HG03439 (cell line): ENCODE data around the gene CPB1.
"Not testable (repeated sequence)": the region's sequence is repeated elsewhere in the genome, so short reads cannot be mapped to it uniquely, and the experiment has no call there.

ENCODE experiments used
- ATAC-seq: cut with Tn5 transposase; IDR thresholded peaks from one replicate; pipeline ENCODE4 v1.9.1; 2021; ENCODE audit warnings: mild to moderate bottlenecking, moderate library complexity; ENCODE audit not compliant: unreplicated experiment

CPB1 gene

DNA sequence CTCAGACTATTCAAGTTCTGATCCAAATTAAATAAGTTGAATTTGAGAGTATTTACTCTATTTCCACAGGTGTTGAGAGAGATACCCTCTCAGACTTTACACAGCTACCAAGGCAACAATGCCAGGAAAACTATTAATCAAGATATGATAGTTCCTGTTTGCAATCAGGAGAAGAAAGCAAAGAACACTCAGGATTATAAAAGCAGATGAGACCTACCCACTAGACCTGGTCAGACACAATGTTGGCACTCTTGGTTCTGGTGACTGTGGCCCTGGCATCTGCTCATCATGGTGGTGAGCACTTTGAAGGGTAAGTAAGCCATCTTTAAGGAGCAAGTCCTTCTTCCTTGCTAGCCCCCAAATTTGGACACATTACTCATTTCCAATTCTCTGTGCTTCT, at the start of gene CPB1:
CPB1 (plus strand) TSS at position 227 of the 400 bp plus-strand sequence; CDS start at position 240, 13 bp downstream.
- no peak for ATAC-seq

DNA sequence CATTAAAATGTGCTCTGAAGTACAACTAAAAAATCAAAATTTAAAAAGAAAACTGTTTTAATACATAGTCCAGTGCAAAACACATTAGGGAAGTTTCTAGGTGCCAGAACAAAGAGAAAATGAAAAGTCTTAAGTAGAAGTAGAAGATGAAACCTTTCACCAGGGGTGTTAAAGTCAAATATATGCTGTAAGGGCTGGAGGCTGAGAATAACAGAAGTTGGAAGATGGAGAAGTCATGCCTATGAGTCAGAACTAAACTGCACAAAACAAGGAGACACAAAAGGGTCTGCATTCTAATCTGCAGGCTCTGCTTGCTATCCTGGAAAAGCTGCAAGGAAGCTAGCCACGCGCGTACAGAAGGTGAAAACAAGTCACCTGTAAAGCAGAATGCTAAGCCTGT, 48.7 kb upstream of the CPB1 start:
- no peak for ATAC-seq

DNA sequence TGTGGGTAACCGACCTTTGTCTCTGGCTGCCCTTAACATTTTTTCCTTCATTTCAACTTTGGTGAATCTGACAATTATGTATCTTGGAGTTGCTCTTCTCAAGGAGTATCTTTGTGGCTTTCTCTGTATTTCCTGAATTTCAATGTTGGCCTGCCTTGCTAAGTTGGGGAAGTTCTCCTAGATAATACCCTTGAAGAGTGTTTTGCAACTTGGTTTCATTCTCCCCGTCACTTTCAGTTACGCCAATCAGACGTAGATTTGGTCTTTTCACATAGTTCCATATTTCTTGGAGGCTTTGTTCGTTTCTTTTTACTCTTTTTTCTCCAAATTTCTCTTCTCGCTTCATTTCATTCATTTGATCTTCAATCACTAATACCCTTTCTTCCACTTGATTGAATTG, 42.6 kb upstream of the CPB1 start:
- ATAC-seq: not testable (repeated sequence)

DNA sequence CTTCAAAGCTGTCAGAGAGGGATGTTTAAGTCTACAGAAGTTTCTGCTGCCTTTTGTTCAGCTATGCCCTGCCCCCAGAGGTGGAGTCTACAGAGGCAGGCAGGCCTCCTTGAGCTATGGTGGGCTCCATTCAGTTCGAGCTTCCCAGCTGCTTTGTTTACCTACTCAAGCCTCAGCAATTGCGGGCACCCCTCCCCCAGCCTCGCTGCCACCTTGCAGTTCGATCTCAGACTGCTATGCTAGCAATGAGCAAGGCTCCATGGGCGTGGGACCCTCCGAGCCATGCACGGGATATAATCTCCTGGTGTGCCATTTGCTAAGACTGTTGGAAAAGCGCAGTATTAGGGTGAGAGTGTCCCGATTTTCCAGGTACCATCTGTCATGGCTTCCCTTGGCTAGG, 41.5 kb upstream of the CPB1 start:
- not testable (repeated sequence) for ATAC-seq

DNA sequence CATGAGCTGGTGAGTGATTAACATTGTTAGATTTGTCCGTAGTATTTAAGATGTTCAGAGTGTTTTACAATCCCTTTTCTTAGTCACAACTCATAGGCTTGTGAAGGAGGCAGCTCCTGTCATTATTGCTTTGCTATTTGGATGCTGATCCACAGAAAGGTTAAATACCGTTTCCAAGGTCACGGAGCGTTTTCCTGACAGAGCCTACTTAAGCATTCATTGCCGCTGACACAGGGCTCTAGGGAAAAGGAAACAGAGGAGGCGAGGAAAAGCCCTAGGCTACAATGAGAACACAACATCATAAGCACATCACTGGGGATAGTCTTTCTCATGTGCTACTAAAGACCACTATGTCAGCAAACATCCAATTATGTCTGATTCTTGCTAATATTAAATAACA, 38.5 kb upstream of the CPB1 start:
- no peak for ATAC-seq

DNA sequence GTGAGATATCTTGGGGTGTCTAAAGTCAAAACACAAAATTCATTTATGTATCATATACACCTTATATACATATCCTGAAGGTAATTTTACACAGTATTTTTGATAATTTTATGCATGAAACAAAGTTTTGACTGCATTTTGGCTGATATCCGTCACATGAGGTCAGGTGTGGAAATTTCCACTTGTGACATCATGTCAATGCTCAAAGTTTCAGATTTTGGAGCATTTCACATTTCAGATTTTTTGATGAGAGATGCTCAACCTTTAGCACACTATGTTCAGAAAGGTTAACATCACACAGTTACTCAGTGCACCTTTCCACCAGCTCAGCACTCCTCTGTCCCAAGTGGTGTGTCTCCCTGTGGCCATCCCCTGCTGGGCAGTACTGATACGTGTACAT, 37.7 kb upstream of the CPB1 start:
- no peak for ATAC-seq

DNA sequence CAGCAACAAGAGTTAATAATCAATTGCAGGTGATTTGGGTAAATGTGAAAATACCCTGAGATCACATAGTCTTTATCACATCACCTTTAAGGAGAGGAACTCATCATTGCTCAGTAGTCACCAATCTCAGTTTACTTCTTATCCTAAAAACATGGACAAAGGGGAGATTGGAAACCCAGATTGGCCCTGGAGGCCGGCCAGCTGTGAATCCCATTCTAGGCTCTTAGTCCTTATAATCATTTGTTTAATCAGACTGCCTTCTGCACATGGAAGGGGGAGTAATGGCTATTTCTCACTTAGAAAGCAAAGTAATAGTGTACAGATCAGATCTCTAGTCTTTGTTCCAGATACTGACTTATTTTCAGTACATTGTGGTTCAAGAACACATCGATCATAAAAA, 37.2 kb upstream of the CPB1 start:
- ATAC-seq: no peak

DNA sequence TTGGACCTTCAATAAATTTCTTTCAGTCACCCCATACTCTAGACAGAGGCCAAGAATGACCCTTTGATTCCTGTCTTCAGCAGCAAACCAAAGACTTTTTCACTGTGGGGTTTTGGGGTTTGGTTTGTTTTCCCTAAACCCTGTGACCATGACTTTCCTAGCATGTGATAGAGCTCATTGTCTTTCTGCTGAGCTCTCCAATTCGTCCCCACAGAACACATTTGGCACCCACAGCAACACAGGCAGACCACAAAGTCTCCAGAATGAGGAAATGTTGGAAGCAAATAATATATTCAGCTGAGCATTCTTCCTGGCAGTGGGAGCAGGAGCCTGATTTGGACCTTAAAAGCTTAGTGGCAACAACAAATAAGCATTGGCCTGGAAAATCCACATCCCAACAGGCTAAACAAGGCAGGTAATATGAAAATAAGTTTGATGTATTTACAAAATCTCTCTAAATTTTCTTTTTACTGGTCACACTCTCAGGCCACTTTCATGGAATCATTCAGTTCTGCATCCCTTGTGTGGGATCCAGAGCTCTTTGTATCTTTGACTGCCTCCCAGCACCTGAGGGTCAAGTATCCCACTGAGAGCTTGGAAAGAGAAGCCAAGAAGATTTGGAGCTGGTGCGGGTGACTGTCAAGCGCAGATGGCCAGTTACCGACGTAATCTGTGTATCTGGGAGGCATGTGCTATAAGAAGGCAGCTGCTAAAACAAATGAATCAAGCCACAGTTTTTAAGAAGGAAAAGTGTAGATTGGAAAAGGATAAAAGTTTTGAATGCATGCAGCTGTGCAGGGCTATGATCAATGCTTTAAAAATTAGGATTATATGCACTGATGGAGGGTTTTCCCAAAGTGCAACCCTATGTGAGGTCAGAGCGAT, 36.5 kb upstream of the CPB1 start:
- ATAC-seq: no peak

DNA sequence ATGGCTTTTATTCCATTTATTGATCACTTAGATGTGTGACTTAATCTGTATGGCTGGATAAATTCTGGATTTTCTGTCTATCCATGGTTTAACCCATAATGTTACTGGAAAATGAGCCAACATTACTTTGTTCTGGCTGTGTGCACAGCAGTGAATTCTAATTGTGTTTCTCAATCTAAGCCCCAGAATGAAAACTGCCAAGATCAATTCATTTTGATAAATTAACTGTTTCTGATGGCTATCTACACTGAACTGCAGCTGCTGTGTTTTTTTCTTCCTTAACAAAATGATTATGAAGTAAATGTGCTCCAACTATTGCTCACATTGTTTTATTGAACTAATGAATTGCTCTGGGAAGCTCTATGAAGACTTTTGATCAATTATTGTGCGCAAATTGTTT, 35.7 kb upstream of the CPB1 start:
- no peak for ATAC-seq

DNA sequence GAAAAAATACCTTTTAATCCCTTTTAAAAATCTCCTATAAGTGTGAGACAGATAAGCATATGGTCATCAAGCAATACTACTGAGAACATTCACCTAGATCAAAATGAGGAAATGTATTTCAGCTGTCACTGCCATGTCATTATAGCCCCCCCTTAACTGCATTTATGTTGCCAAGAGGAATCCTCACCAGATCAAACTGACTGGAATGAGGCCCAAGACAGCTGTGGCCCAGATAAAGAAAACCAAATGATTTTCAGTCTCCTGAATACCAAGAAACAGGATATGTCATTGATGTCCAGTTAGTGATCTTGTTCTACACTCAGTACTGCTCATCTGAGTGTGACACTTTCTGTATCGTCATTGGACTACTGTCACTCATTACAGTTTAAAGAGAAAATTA, 35.1 kb upstream of the CPB1 start:
- ATAC-seq: no peak

DNA sequence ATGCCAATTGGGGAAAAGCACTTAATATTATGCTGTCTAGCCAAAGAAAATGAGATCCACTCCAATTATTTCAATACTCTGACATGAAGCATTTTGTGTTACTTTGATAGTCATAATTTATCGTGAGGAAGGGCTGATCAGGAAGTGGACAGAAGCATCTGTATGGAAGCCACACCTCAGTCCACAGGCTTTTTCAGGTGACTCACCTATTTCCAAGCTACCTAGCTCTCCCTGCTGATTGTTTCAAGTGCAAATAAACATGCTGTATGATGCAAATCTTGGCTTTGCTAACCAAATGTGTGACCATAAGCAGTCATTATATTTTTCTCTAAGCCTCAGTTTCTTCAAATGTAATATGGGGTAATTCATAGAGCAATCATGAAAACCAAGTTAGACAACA, 30.8 kb upstream of the CPB1 start:
- no peak for ATAC-seq

DNA sequence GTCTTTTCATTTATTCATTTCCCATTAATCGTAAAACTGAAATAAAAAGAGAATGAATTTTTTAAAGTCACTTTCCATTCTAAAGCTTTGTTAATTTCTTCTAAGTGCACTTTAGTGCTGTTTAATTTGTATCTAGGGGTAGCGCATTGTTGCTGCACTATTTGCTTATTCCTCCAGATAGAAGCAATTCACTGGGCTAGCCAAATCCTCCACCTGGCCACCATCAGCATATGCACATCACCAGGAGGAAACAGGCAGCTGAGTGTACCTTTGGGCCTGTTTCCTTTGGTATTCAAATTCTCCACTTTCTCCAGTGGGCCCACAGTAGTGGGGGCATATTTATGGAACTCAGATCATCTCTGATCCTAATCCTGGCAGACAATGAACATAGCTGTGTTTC, 29.8 kb upstream of the CPB1 start:
- no peak for ATAC-seq

DNA sequence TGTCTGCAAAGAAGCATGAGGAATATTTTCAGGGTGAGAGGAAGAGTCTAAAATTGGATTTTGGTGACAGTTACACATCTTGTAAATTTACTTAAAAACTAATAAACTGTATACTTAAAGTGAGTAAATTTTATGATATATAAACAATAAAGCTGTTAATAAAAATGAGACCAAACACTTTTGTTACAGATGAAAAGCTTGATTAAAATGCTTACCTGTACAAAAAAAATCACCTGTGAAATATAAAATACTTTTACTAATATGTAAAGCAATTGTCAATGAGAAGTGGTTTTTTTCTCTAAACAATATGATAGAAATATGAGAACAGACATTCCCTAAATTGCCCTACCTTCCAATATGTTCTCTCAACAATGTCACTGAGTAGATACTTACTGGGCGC, 27.2 kb upstream of the CPB1 start:
- ATAC-seq: no peak

DNA sequence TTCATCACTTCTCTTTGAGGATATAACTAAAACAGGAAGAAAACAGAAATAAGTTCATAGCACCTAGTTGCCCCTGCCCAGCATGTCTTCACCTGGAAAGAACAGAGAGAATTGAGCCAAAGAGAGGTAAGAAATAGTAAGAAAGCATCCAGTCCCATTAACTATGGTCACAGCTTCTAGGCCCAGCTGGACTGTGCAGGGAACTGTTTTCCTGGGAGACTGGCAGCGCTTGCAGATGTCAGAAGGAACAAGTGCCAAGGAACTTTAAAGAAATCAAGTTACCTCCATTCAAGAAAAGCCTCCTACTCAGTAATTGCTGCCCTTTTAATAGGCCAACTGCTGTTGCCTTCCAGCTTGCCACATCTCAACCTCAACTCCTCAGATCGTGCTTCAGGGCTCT, 17.8 kb upstream of the CPB1 start:
- no peak for ATAC-seq

DNA sequence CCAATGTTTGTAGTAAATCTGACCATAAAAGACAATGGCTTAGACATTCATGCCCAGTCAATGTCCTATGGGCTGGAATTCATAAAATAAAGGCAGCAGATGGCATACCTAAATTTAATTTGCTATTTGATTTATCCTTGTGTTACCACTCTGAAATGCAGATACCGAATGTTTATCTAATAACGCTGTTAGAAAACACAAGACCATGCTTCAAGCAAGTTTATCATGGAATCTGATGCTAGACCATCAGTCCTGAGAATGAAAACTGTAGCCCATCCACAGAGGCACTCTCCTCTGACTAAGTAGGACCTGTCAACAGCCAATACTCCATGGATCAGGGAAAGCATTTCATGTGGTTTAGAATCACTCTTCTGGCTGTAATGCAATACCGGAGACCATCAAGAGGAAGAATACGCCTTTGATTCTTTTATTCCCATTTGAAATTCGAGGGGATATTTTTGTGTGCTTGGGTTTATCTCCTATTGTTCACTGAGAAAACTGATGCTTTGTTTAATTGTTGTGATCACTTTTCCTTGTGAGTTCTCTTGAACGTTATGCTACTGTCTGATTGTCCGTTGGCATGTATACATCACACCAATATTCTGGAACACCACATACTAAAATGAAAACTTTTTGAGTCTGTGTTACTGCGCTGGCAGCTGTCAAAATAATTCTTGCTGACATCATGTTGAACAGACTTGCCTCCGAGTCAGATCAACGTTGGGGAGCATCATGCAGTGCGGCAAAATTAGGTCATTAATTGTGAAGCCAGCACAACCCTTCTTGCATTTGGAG, 12.1 kb upstream of the CPB1 start:
- no peak for ATAC-seq

DNA sequence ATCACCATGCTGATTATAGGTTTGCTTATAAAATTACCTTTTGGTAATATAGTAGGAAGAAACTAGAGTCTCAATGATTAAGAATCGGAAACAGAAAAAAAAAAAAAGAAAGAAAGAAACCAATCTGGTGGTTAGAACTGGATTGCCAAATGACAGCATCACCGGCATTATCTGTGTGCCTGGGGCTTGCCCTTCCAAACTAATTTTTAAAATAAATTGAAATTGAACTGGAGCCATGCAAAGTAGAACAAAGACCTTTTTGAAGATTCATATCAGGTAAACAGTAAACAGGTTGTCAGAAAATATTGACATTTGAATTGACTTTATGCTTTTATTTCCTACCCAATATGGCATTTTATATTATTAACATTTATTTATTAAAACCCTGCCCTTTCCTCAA, 11.2 kb upstream of the CPB1 start:
- no peak for ATAC-seq

DNA sequence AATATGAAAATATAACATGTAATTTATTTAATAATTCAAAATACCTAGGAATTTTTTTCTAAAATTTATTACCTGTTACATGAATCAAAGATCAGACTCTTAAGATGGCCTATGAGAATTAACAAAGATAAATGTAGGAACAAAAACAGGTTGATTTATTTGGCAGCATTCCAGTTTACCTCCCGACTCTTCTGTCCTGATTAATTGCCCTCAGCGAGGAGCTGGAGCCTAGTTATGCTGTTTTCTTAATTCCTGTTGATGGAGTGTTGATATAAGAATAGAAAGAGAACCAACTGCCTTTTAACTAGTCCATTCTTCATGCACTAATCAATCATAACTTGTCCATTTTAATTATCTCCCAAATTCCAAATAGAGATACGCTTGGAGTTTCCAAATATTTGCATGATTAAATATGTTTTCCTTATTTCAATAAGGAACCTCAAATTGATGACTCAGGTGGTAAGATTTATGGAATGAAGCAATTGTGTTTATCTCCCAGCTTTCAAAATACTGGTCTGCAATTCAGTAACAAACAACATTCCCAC, 10.6 kb upstream of the CPB1 start:
- ATAC-seq: no peak

DNA sequence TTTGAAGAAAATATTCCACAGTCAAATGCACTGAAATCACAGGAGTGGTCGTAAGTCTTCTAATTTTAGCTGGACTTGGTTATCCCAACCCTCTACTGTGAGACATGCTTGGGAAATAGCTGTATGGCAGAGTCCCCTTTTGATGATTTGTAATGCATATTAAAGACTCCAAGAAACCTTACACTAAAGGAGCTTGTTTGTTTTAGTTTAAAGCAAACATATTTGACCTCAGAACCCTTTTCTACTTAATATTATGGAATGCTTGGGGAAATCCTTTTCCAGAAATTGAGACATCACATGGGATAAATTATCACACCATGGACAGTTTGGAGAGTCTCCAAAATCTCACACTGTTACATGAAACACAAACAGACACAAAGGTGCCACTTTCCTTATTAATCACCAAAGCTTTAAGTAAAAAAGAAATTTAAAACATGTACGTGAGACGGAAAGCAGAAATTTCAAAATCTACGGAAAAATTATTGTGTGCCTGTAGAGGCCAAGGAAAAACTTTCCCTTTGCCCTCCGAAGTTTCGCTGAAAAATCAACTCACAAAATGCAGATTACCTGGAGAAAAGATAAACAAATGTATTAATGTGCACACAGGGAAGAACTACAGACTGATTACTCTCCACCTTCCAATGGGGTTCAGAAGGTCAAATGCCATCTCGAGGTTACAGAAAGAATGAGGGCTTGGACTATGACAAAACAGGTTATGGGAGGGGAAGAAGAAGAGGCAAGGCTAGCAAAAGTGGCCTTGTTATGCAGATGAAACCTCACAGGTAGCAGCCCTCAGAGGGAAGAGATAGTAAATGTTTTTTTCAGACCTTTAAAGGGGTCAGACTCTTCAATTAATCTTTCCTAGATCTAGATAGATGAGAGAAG, 7.0 kb upstream of the CPB1 start:
- ATAC-seq: no peak

DNA sequence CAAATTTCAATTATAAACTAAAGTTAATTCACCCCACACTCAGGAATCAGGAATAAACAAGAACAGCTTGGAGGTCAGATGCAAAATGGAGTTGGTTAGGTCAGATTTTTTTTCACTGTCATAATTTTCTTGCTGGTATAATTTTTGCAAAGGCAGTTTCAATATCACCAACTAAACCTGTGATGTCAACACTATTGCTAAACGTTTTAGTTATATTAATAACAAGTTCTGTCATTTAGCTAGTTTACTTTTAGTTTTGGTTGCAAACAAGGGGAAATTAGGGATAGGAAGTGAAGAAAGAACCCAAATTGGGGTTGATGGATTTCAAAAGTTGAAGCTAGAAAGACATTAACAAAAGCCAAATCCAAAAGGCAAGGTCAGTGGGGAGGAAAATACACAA, 4.6 kb upstream of the CPB1 start:
- ATAC-seq: no peak

DNA sequence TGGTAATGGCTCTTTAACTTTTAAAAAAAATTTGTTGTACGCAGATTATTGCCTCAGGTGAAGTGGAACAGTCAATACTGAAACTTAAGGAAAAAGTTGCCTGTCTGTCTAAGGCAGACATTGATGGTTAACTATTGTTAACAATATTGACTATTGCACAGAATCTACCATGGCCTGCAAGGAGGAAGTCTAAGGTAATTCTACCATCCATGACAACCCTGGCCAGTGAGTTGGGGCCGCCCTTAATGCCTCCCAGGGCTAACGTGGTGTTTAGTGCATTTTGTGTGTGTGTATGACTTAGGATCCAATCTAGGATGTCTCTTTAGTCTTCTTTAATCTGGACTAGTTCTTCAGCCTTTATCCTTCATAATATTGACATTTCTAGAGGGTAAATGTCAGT, 2.1 kb upstream of the CPB1 start:
- no peak for ATAC-seq

DNA sequence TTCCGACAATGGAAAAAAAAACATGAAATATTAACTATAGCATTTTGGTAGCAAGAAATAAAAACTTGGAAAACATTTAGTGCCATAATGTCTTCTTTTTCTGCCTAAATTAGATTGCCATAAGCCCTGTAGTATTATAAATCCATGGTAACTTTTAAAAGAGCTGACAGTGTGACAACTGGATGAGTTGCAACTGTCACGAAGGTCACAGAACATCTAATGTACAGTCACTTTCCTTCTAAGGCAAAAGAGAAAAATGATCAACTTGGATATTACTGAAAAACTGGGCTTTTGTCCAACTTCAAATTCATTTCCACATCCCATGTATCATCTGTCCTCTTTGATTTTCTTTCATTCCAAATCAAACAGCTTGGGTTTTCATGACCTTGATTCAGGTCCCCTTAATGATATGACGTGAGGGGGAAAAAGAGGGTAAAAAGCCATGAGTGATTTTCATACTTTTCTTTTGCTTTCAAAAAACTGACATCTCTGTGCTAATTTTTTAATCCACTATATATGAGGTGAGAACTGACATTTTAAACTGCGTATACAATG, 602 bp downstream of the CPB1 start:
- ATAC-seq: no peak
